DOHH2 (cell line): ENCODE data around the gene SLC12A4.

Source experiments
- H3F3A ChIP-seq: fragments of 200-600 bp; sonication (generic), shearing (Covaris generic); 2 replicates; pipeline ENCODE4 v1.6.0; 2016; ENCODE audit warnings: antibody characterized with exemption, mild to moderate bottlenecking; ENCODE audit not compliant: control insufficient read depth, insufficient read depth
- H3K27ac ChIP-seq: fragments of 200-600 bp; sonication (generic); 2 replicates; pipeline ENCODE4 v1.5.1; 2014; ENCODE audit warnings: low read depth, mild to moderate bottlenecking, low read length, moderate library complexity
- H3K27me3 ChIP-seq: fragments of 200-600 bp; sonication (generic); 2 replicates; pipeline ENCODE4 v1.6.1; 2014; ENCODE audit warnings: mild to moderate bottlenecking, low read length, mixed read lengths; ENCODE audit not compliant: control insufficient read depth
- H3K36me3 ChIP-seq: fragments of 200-600 bp; sonication (generic); 2 replicates; pipeline ENCODE4 v1.6.1; 2014; ENCODE audit warnings: mild to moderate bottlenecking, low read length, moderate library complexity, mixed read lengths; ENCODE audit not compliant: control insufficient read depth
- H3K4me1 ChIP-seq: fragments of 200-600 bp; sonication (generic); 2 replicates; pipeline ENCODE4 v1.6.1; 2014; ENCODE audit warnings: mild to moderate bottlenecking, low read length, mixed read lengths; ENCODE audit not compliant: control insufficient read depth
- H3K4me2 ChIP-seq: fragments of 200-600 bp; sonication (generic); 2 replicates; pipeline ENCODE4 v1.6.0; 2014; ENCODE audit warnings: mild to moderate bottlenecking, low read length, moderate library complexity
- H3K4me3 ChIP-seq: fragments of 200-600 bp; sonication (generic); 2 replicates; pipeline ENCODE4 v1.5.1; 2014; ENCODE audit warnings: mild to moderate bottlenecking, low read length, mixed read lengths
- H3K79me2 ChIP-seq: fragments of 200-600 bp; sonication (generic); 2 replicates; pipeline ENCODE4 v1.6.1; 2014; ENCODE audit warnings: mild to moderate bottlenecking, low read length, mixed read lengths; ENCODE audit not compliant: control insufficient read depth
- H3K9me2 ChIP-seq: fragments of 200-600 bp; sonication (generic); replicated peaks from 2 replicates; pipeline ENCODE4 v1.6.1; 2014; ENCODE audit warnings: mild to moderate bottlenecking, low read length, mixed read lengths; ENCODE audit not compliant: control insufficient read depth
- H3K9me3 ChIP-seq: fragments of 200-600 bp; sonication (generic); 2 replicates; pipeline ENCODE4 v1.6.1; 2014; ENCODE audit warnings: antibody characterized with exemption, low read length, mixed read lengths; ENCODE audit not compliant: control insufficient read depth, insufficient read depth
- H4K20me1 ChIP-seq: fragments of 200-600 bp; sonication (generic); 2 replicates; pipeline ENCODE4 v1.6.0; 2014; ENCODE audit warnings: low read depth, mild to moderate bottlenecking, antibody characterized with exemption, low read length, moderate library complexity; ENCODE audit not compliant: control insufficient read depth, insufficient read depth
- CTCF ChIP-seq: fragments of 200-600 bp; sonication (generic); IDR thresholded peaks from one replicate; pipeline ENCODE4 v1.5.1; 2014; ENCODE audit warnings: antibody characterized with exemption, mild to moderate bottlenecking, low read depth, low read length; ENCODE audit not compliant: poor library complexity, severe bottlenecking
- EZH2phosphoT487 ChIP-seq: fragments of 200-600 bp; sonication (generic); IDR thresholded peaks from 2 replicates; pipeline ENCODE4 v1.6.1; 2017; ENCODE audit warnings: borderline replicate concordance, mild to moderate bottlenecking, antibody characterized with exemption, low read length, moderate library complexity, mixed read lengths

SLC12A4 gene

GRCh38 chr16:67992661-67993206, 24.3 kb upstream of the SLC12A4 start:
- TF ChIP-seq CTCF (no peak), EZH2phosphoT487 (no peak)
- Histone ChIP-seq H3K4me3 (peak overlapping the region; percentile 24), H3K27me3 (no peaks in the 10 kb centered on the region), H3K4me1 (peaks cover 16% of the 10 kb centered on the region), H3K9me3 (no peaks in the 10 kb centered on the region), H3K79me2 (no peaks in the 10 kb centered on the region), H3F3A (no peaks in the 10 kb centered on the region; the same call in 1 of the 2 replicates), H4K20me1 (no peaks in the 10 kb centered on the region), H3K36me3 (no peaks in the 10 kb centered on the region), H3K27ac (no peak overlapping the region), H3K9me2 (no peaks in the 10 kb centered on the region), H3K4me2 (peak overlapping the region; percentile 76)

GRCh38 chr16:67990018-67990386, 21.6 kb upstream of the SLC12A4 start:
- Histone ChIP-seq H3K4me3 (no peak overlapping the region), H3K4me1 (peaks cover 24% of the 10 kb centered on the region), H3K9me3 (no peaks in the 10 kb centered on the region), H3K36me3 (no peaks in the 10 kb centered on the region), H3K4me2 (no peak overlapping the region), H3K27ac (no peak overlapping the region), H3K9me2 (no peaks in the 10 kb centered on the region), H3K79me2 (no peaks in the 10 kb centered on the region), H3F3A (no peaks in the 10 kb centered on the region; the same call in 1 of the 2 replicates), H3K27me3 (no peaks in the 10 kb centered on the region), H4K20me1 (no peaks in the 10 kb centered on the region)
- TF ChIP-seq EZH2phosphoT487 = no peak
- TF ChIP-seq CTCF = no peak

GRCh38 chr16:67989322-67990017, 21.0 kb upstream of the SLC12A4 start:
- no peaks in the 10 kb centered on the region for H3K36me3 ChIP-seq
- no peaks in the 10 kb centered on the region for H3F3A ChIP-seq
- no peaks in the 10 kb centered on the region for H3K9me3 ChIP-seq
- H3K27ac ChIP-seq = no peak overlapping the region
- H3K27me3 ChIP-seq = no peaks in the 10 kb centered on the region
- H3K4me3 ChIP-seq = no peak overlapping the region
- no peaks in the 10 kb centered on the region for H4K20me1 ChIP-seq
- no peak for TF ChIP-seq CTCF
- H3K9me2 ChIP-seq = no peaks in the 10 kb centered on the region
- no peaks in the 10 kb centered on the region for H3K79me2 ChIP-seq
- no peak overlapping the region for H3K4me2 ChIP-seq
- peaks cover 30% of the 10 kb centered on the region for H3K4me1 ChIP-seq
